H7 (cell line): Measurements from ENCODE around the gene SHD. TPM values are rescaled to one million over a fixed set of nuclear protein-coding genes. Genes with fewer than 3 reads are reported as not detected.

ENCODE experiments used
- DNase-seq: peaks from one replicate; pipeline ENCODE4 v3.0.0; 2012
- H3K27me3 ChIP-seq: 2 replicates; pipeline ENCODE4 v1.6.0; 2011; ENCODE audit warnings: mild to moderate bottlenecking, low read length; ENCODE audit not compliant: control insufficient read depth, insufficient read depth
- H3K36me3 ChIP-seq: replicated peaks from 2 replicates; pipeline ENCODE4 v1.5.1; 2011; ENCODE audit warnings: low read length; ENCODE audit not compliant: control insufficient read depth, insufficient read depth
- H3K4me3 ChIP-seq: 2 replicates; pipeline ENCODE4 v1.5.1; 2011; ENCODE audit warnings: low read depth, mild to moderate bottlenecking, control low read depth, low read length, moderate library complexity; ENCODE audit not compliant: insufficient read depth
- total RNA-seq: library from RNA; depleted of rRNA; stranded (reverse); fragments of >200 nt; shearing (Covaris generic); gene quantifications from 2 replicates; pipeline ENCODE4 v1.2.3, GENCODE V29; 2014; rRNA removed

SHD gene
- total RNA-seq, 1 experiment from 2014 or later: 1.3 TPM

DNA sequence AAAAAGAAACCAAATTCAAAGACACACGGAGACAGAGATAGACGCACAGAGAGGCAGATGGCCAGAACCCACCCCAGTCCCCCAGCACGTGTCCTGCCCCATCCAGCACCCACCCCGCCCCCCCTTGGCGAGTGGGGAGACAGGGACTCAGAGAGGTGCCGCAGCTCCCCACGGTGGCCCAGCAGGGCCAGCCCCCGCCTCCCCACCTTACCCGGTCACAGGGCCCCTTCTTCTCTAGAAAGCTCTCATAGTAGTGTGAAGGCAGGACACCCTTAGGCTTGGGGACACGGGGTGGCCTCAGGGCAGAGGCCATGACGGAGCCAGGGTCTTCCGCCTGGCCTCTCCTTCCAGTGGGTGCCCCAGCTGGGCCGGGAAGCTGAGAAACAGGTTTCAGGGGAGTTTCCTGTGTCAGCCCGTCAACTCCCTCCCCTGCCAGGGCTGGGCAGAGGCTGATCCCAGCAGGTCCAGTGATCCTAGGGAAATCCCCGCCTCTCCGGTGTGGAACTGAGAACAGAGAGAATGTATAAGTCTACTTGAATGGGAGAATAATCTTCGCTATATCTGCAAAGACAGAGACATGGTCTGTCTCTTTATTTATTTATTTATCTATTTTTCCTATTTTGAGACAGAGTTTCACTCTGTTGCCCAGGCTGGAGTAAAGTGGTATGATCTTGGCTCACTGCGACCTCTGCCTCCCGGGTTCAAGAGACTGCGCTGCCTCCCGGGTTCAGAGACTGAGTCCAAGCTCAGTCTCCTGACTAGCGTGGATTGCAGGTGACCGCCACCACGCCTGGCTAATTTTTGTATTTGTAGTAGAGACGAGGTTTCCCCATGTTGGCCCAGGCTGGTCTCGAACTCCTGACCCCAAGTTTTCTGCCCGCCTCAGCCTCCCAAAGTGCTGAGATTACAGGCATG lies 59.6 kb downstream of the SHD start, which contains the start of gene STAP2:
Gene STAP2, minus strand, starts transcription at position 387 of the 915 bp plus-strand sequence. Its CDS starts 74 bp downstream, at position 313.
- Histone ChIP-seq H3K36me3 (no peaks in the 10 kb centered on the region; the same call in 1 of the 2 replicates), H3K27me3 (no peaks in the 10 kb centered on the region), H3K4me3 (peak within 1 kb of the TSS; percentile 25)
- peak; percentile 78 for DNase-seq

Other genes with a start within 250 kb of the SHD start
- gene ZBTB7A, start 212.4 kb upstream of the SHD start, total RNA-seq: 18.3 and 20.8 TPM in 2 replicates
- 221 and 226 TPM in 2 replicates for gene MAP2K2, start 155.1 kb upstream of the SHD start, total RNA-seq
- not detected in 2 replicates for gene CREB3L3, start 125.6 kb upstream of the SHD start, total RNA-seq
- gene SIRT6, start 96.7 kb upstream of the SHD start, total RNA-seq: 23.3 and 25.1 TPM in 2 replicates
- 1.0 and 1.2 TPM in 2 replicates for gene ANKRD24, start 96.6 kb upstream of the SHD start, total RNA-seq
- 0.10 and 0.67 TPM in 2 replicates for gene EBI3, start 49.7 kb upstream of the SHD start, total RNA-seq
- gene YJU2, start 32.2 kb upstream of the SHD start, total RNA-seq: 31.0 and 32.7 TPM in 2 replicates
- 0.45 and 0.78 TPM in 2 replicates for gene TMIGD2, start 23.1 kb downstream of the SHD start, total RNA-seq
- gene FSD1, start 25.3 kb downstream of the SHD start, total RNA-seq: 29.8 and 34.1 TPM in 2 replicates
- 14.2 and 18.0 TPM in 2 replicates for gene STAP2, start 59.6 kb downstream of the SHD start, total RNA-seq
- 11.4 and 17.4 TPM in 2 replicates for gene MPND, start 64.3 kb downstream of the SHD start, total RNA-seq
- 73.1 and 97.7 TPM in 2 replicates for gene SH3GL1, start 121.3 kb downstream of the SHD start, total RNA-seq
- 121 and 122 TPM in 2 replicates for gene CHAF1A, start 123.4 kb downstream of the SHD start, total RNA-seq
- gene UBXN6, start 178.5 kb downstream of the SHD start, total RNA-seq: 36.0 and 41.8 TPM in 2 replicates
- gene HDGFL2, start 193.0 kb downstream of the SHD start, total RNA-seq: 111 and 116 TPM in 2 replicates
- gene PLIN4, start 239.2 kb downstream of the SHD start, total RNA-seq: 0.07 and 0.10 TPM in 2 replicates